ENCODE measurements around the gene MRPL52. TPM values are rescaled to one million over a fixed set of nuclear protein-coding genes. Genes with fewer than 3 reads are reported as not detected.

MRPL52 gene
- total RNA-seq, 4 donors from 2014 or later, result 35.5 to 84.5 (median 74.2) TPM

GRCh38 chr14:22842211-22843122 is 12.8 kb downstream of the MRPL52 start:
- Histone ChIP-seq H3K4me1 (peaks cover 82% of the 10 kb centered on the region), H3K9me3 (no peaks in the 10 kb centered on the region), H3K4me3 (no peak overlapping the region), H3K36me3 (peaks cover 60% of the 10 kb centered on the region), H3K27me3 (no peaks in the 10 kb centered on the region), H3K27ac (peak overlapping the region; percentile 35)
- TF ChIP-seq POLR2AphosphoS5 (IDR thresholded peaks at IDR 0.05), result no peak
- no peak for TF ChIP-seq POLR2A (IDR thresholded peaks at IDR 0.05)
- no peak for TF ChIP-seq EP300 (IDR thresholded peaks at IDR 0.05)
- no peak for TF ChIP-seq CTCF (IDR thresholded peaks at IDR 0.05)
- DNase-seq (ENCODE audit: low spot score in 2 of 2), result peak in 1 of 2 donors; percentile 51
- WGBS, result 84% methylated on average over 28 of the region's 28 CpGs

GRCh38 chr14:22843123-22843925 is 13.6 kb downstream of the MRPL52 start:
- Histone ChIP-seq H3K9me3 (no peaks in the 10 kb centered on the region), H3K36me3 (peaks cover 60% of the 10 kb centered on the region), H3K4me1 (peaks cover 85% of the 10 kb centered on the region), H3K4me3 (no peak overlapping the region), H3K27ac (peak overlapping the region; percentile 35), H3K27me3 (no peaks in the 10 kb centered on the region)
- 83% methylated on average over 21 of the region's 21 CpGs for WGBS
- TF ChIP-seq POLR2A (IDR thresholded peaks at IDR 0.05) (no peak), EP300 (IDR thresholded peaks at IDR 0.05) (no peak), CTCF (IDR thresholded peaks at IDR 0.05) (no peak), POLR2AphosphoS5 (IDR thresholded peaks at IDR 0.05) (no peak)
- no peak for DNase-seq (ENCODE audit: low spot score in 2 of 2)

GRCh38 chr14:22844221-22845102 is 14.8 kb downstream of the MRPL52 start:
- TF ChIP-seq CTCF (IDR thresholded peaks at IDR 0.05), result no peak
- TF ChIP-seq POLR2A (IDR thresholded peaks at IDR 0.05), result no peak
- TF ChIP-seq EP300 (IDR thresholded peaks at IDR 0.05), result no peak
- no peak for TF ChIP-seq POLR2AphosphoS5 (IDR thresholded peaks at IDR 0.05)
- peaks cover 85% of the 10 kb centered on the region for H3K4me1 ChIP-seq
- H3K27ac ChIP-seq, result no peak overlapping the region
- peaks cover 60% of the 10 kb centered on the region for H3K36me3 ChIP-seq
- WGBS, result 81% methylated on average over 17 of the region's 22 CpGs
- H3K9me3 ChIP-seq, result no peaks in the 10 kb centered on the region
- DNase-seq (ENCODE audit: low spot score in 2 of 2), result no peak
- no peak overlapping the region for H3K4me3 ChIP-seq
- H3K27me3 ChIP-seq, result no peaks in the 10 kb centered on the region

GRCh38 chr14:22845103-22845394 is 15.4 kb downstream of the MRPL52 start:
- no peak for DNase-seq (ENCODE audit: low spot score in 2 of 2)
- peaks cover 86% of the 10 kb centered on the region for H3K4me1 ChIP-seq
- H3K4me3 ChIP-seq, result no peak overlapping the region
- peaks cover 60% of the 10 kb centered on the region for H3K36me3 ChIP-seq
- H3K27ac ChIP-seq, result no peak overlapping the region
- no peak for TF ChIP-seq POLR2AphosphoS5 (IDR thresholded peaks at IDR 0.05)
- TF ChIP-seq EP300 (IDR thresholded peaks at IDR 0.05), result no peak
- no peak for TF ChIP-seq CTCF (IDR thresholded peaks at IDR 0.05)
- no peak for TF ChIP-seq POLR2A (IDR thresholded peaks at IDR 0.05)
- H3K27me3 ChIP-seq, result no peaks in the 10 kb centered on the region
- H3K9me3 ChIP-seq, result no peaks in the 10 kb centered on the region
- 86% methylated on average over 9 of the region's 9 CpGs for WGBS

Measured in suprapubic skin (tissue), 4 donors.